GM19468 (cell line): ENCODE results near the gene TRAPPC14.

Experiments used
- ATAC-seq: cut with Tn5 transposase; IDR thresholded peaks from one replicate; pipeline ENCODE4 v1.9.1; 2021; ENCODE audit warnings: mild to moderate bottlenecking, moderate library complexity, moderate number of reproducible peaks; ENCODE audit not compliant: unreplicated experiment; ENCODE audit errors: extremely low read depth

The TRAPPC14 gene

GRCh38 chr7:100106633-100107032 is 51.9 kb downstream of the TRAPPC14 start:
- ATAC-seq, result no peak

GRCh38 chr7:100105534-100105933 is 53.0 kb downstream of the TRAPPC14 start:
- no peak for ATAC-seq
